ENCODE data around the gene CYTIP.
A peak's percentile ranks its signal among the peaks of the same experiment; 100 is the strongest.

The CYTIP gene

GRCh38 chr2:157443795-157444640 lies at the start of gene CYTIP:
TSS of gene CYTIP (minus strand) at chr2:157444089. CDS start at chr2:157444020, 69 bp downstream.
- peak within 1 kb of the TSS; percentile 56 for H3K4me3 ChIP-seq (ENCODE audit: low read depth, low read length)
- no peak for TF ChIP-seq CTCF (IDR thresholded peaks at IDR 0.05; ENCODE audit: low read depth, low read length, missing control alignments)
- peak; percentile 89 for DNase-seq (ENCODE audit: low read depth)

- H3K4me3 ChIP-seq (ENCODE audit: low read depth, low read length), result no peak overlapping the region
- peak; percentile 77 for TF ChIP-seq CTCF (IDR thresholded peaks at IDR 0.05; ENCODE audit: low read depth, low read length, missing control alignments)
- peak; percentile 60 for DNase-seq (ENCODE audit: low read depth)
Observed at GRCh38 chr2:157492189-157492773, 48.4 kb upstream of the CYTIP start.

- TF ChIP-seq CTCF (IDR thresholded peaks at IDR 0.05; ENCODE audit: low read depth, low read length, missing control alignments), result no peak
- DNase-seq (ENCODE audit: low read depth), result no peak
- no peak overlapping the region for H3K4me3 ChIP-seq (ENCODE audit: low read depth, low read length)
Observed at GRCh38 chr2:157489983-157490382, 46.1 kb upstream of the CYTIP start.

- no peak for TF ChIP-seq CTCF (IDR thresholded peaks at IDR 0.05; ENCODE audit: low read depth, low read length, missing control alignments)
- DNase-seq (ENCODE audit: low read depth), result no peak
- no peak overlapping the region for H3K4me3 ChIP-seq (ENCODE audit: low read depth, low read length)
Observed at GRCh38 chr2:157488877-157489276, 45.0 kb upstream of the CYTIP start.

- no peak for DNase-seq (ENCODE audit: low read depth)
- no peak overlapping the region for H3K4me3 ChIP-seq (ENCODE audit: low read depth, low read length)
- TF ChIP-seq CTCF (IDR thresholded peaks at IDR 0.05; ENCODE audit: low read depth, low read length, missing control alignments), result no peak
Observed at GRCh38 chr2:157487747-157488146, 43.9 kb upstream of the CYTIP start.

- TF ChIP-seq CTCF (IDR thresholded peaks at IDR 0.05; ENCODE audit: low read depth, low read length, missing control alignments), result no peak
- H3K4me3 ChIP-seq (ENCODE audit: low read depth, low read length), result no peak overlapping the region
- no peak for DNase-seq (ENCODE audit: low read depth)
Observed at GRCh38 chr2:157487271-157487610, 43.4 kb upstream of the CYTIP start.
